GM23248 (cell line): ENCODE results near the gene DAG1. TPM values are rescaled to one million over a fixed set of nuclear protein-coding genes. Genes with fewer than 3 reads are reported as not detected.

Source experiments
- DNase-seq: peaks from one replicate; pipeline ENCODE4 v3.0.0-alpha.2; 2015
- H2AFZ ChIP-seq: fragments of 200-600 bp; sonication (generic); 2 replicates; pipeline ENCODE4 v1.6.1; 2016; ENCODE audit warnings: antibody characterized with exemption
- H3F3A ChIP-seq: fragments of 200-600 bp; sonication (generic); 2 replicates; pipeline ENCODE4 v1.6.1; 2016; ENCODE audit warnings: mild to moderate bottlenecking, antibody characterized with exemption, mixed run types; ENCODE audit not compliant: insufficient read depth
- H3K27ac ChIP-seq: fragments of 200-600 bp; sonication (generic); 2 replicates; pipeline ENCODE4 v1.5.1; 2016; ENCODE audit warnings: mild to moderate bottlenecking
- H3K27me3 ChIP-seq: fragments of 200-600 bp; sonication (generic); replicated peaks from 2 replicates; pipeline ENCODE4 v1.6.1; 2016; ENCODE audit warnings: mild to moderate bottlenecking; ENCODE audit not compliant: insufficient read depth
- H3K36me3 ChIP-seq: fragments of 200-600 bp; sonication (generic); 2 replicates; pipeline ENCODE4 v1.6.1; 2016; ENCODE audit warnings: low read depth, mild to moderate bottlenecking
- H3K4me1 ChIP-seq: fragments of 200-600 bp; sonication (generic); 2 replicates; pipeline ENCODE4 v1.6.1; 2016; ENCODE audit warnings: mild to moderate bottlenecking; ENCODE audit not compliant: insufficient read depth
- H3K4me2 ChIP-seq: fragments of 200-600 bp; sonication (generic); one replicate; pipeline ENCODE4 v1.6.1; 2016; ENCODE audit warnings: mild to moderate bottlenecking; ENCODE audit not compliant: unreplicated experiment
- H3K4me3 ChIP-seq: fragments of 200-600 bp; sonication (generic); 2 replicates; pipeline ENCODE4 v1.5.1; 2016; ENCODE audit warnings: mild to moderate bottlenecking
- H3K79me2 ChIP-seq: fragments of 200-600 bp; sonication (generic); 2 replicates; pipeline ENCODE4 v1.6.1; 2016; ENCODE audit warnings: mild to moderate bottlenecking; ENCODE audit not compliant: insufficient read depth
- H3K9ac ChIP-seq: fragments of 200-600 bp; sonication (generic); 2 replicates; pipeline ENCODE4 v1.6.1; 2016; ENCODE audit warnings: mild to moderate bottlenecking
- H3K9me2 ChIP-seq: fragments of 200-600 bp; sonication (generic); 2 replicates; pipeline ENCODE4 v1.6.1; 2016; ENCODE audit warnings: mixed run types, mild to moderate bottlenecking, moderate library complexity; ENCODE audit not compliant: insufficient read depth
- H3K9me3 ChIP-seq: fragments of 200-600 bp; sonication (generic); one replicate; pipeline ENCODE4 v1.6.1; 2017; ENCODE audit warnings: low read depth
- H4K20me1 ChIP-seq: fragments of 200-600 bp; sonication (generic); 2 replicates; pipeline ENCODE4 v1.6.0; 2016; ENCODE audit not compliant: insufficient read depth
- EZH2 ChIP-seq: fragments of 200-600 bp; sonication (generic); IDR thresholded peaks from 2 replicates; pipeline ENCODE4 v1.6.1; 2018; ENCODE audit warnings: antibody characterized with exemption, mild to moderate bottlenecking; ENCODE audit not compliant: insufficient read depth, poor library complexity, severe bottlenecking
- EZH2phosphoT487 ChIP-seq: fragments of 200-600 bp; sonication (generic); IDR thresholded peaks from 2 replicates; pipeline ENCODE4 v1.6.1; 2018; ENCODE audit warnings: antibody characterized with exemption, moderate library complexity, mild to moderate bottlenecking, low read depth; ENCODE audit not compliant: insufficient read depth
- WGBS, 2 experiments: methylation state at CpG; one replicate each; pipeline ENCODE4 v1.1.6; 2015 to 2017; ENCODE audit warnings: low lambda C conversion rate in 2 of 2, low coverage in 1 of 2; ENCODE audit errors: missing lambda C conversion rate in 2 of 2; 5-methylcytosine and 5-hydroxymethylcytosine counted together
- in situ Hi-C: fragments of 300-500 bp; cut with MboI; formaldehyde crosslinking; loops from 2 replicates; pipeline ENCODE4 v1.15.0; 2020
- polyA plus RNA-seq: library from polyadenylated mRNA; unstranded; fragments of >200 nt; fragmentation: Nextera tagmentation; extraction: Ambion mirVana; gene quantifications from 2 replicates; pipeline ENCODE4 v1.2.1, GENCODE V29; 2016
- total RNA-seq: library from RNA; depleted of rRNA; stranded (reverse); fragments of >200 nt; shearing (Covaris generic); gene quantifications from 2 replicates; pipeline ENCODE4 v1.2.3, GENCODE V29; 2014

Gene DAG1
- total and polyA plus RNA-seq, 2 experiments from 2014 or later = 43.0 to 90.2 TPM

- no peak for DNase-seq
- no peak overlapping the region for H3K9ac ChIP-seq
- H3K36me3 ChIP-seq = no peaks in the 10 kb centered on the region
- no peak overlapping the region for H2AFZ ChIP-seq
- no peak overlapping the region for H3K27ac ChIP-seq
- H3K4me1 ChIP-seq = no peaks in the 10 kb centered on the region
- H3K9me3 ChIP-seq = no peaks in the 10 kb centered on the region
- H3K27me3 ChIP-seq = no peaks in the 10 kb centered on the region
- no peaks in the 10 kb centered on the region for H3K79me2 ChIP-seq
- no peaks in the 10 kb centered on the region for H3F3A ChIP-seq
- no peak for TF ChIP-seq EZH2phosphoT487
- TF ChIP-seq EZH2 = no peak
- no peaks in the 10 kb centered on the region for H3K9me2 ChIP-seq
- no peaks in the 10 kb centered on the region for H4K20me1 ChIP-seq
- WGBS, 2 experiments = 92 to 93% methylated on average over 5 of the region's 5 CpGs
- H3K4me2 ChIP-seq = no peak overlapping the region
- H3K4me3 ChIP-seq = no peak overlapping the region
- in situ Hi-C loops = no loop called here
These were observed 54.0 kb downstream of the DAG1 start for GRCh38 chr3:49523756-49524747.

DNA sequence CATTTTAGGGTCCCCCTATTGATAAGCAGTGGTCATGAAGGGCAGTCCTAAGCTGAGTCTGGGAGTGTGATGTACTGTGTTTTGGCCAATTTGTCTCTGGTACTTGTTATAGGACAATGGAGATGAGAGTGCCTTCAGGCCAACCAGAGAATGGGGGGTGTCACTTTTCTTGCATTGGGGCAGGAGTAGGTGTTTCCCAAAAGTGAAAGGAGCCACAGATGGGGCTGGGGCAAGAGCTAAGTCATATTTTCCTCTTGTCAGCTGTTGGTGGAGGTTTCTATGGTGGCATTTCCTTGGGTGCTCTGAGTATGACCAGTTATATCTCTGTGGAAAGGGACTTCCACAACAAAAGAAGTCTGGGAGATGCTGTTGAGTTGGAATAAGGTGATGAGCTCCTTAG lies 59.5 kb downstream of the DAG1 start:
- no peak overlapping the region for H3K27ac ChIP-seq
- H3K9ac ChIP-seq = no peak overlapping the region
- H3K4me3 ChIP-seq = no peak overlapping the region
- no peaks in the 10 kb centered on the region for H3K9me2 ChIP-seq
- H3K9me3 ChIP-seq = no peaks in the 10 kb centered on the region
- no peaks in the 10 kb centered on the region for H3K79me2 ChIP-seq
- H2AFZ ChIP-seq = no peak overlapping the region
- no peaks in the 10 kb centered on the region for H3K4me1 ChIP-seq
- TF ChIP-seq EZH2 (no peak), EZH2phosphoT487 (no peak)
- in situ Hi-C loops = no loop called here
- no peaks in the 10 kb centered on the region for H3F3A ChIP-seq
- no peak for DNase-seq
- H3K36me3 ChIP-seq = no peaks in the 10 kb centered on the region
- no peaks in the 10 kb centered on the region for H3K27me3 ChIP-seq
- no peaks in the 10 kb centered on the region for H4K20me1 ChIP-seq
- no peak overlapping the region for H3K4me2 ChIP-seq

GRCh38 chr3:49530231-49530630 lies 60.2 kb downstream of the DAG1 start:
- Histone ChIP-seq H3K79me2 (no peaks in the 10 kb centered on the region), H4K20me1 (no peaks in the 10 kb centered on the region), H3K4me2 (no peak overlapping the region), H3K4me1 (no peaks in the 10 kb centered on the region), H3K27me3 (no peaks in the 10 kb centered on the region), H3K9me3 (no peaks in the 10 kb centered on the region), H3K27ac (no peak overlapping the region), H3K36me3 (no peaks in the 10 kb centered on the region), H3K9ac (no peak overlapping the region), H3K9me2 (no peaks in the 10 kb centered on the region), H3K4me3 (no peak overlapping the region), H3F3A (no peaks in the 10 kb centered on the region), H2AFZ (no peak overlapping the region)
- TF ChIP-seq EZH2phosphoT487 = no peak
- TF ChIP-seq EZH2 = no peak
- in situ Hi-C loops = no loop called here
- WGBS, 2 experiments = 79 to 82% methylated on average over 5 of the region's 5 CpGs
- no peak for DNase-seq

DNA sequence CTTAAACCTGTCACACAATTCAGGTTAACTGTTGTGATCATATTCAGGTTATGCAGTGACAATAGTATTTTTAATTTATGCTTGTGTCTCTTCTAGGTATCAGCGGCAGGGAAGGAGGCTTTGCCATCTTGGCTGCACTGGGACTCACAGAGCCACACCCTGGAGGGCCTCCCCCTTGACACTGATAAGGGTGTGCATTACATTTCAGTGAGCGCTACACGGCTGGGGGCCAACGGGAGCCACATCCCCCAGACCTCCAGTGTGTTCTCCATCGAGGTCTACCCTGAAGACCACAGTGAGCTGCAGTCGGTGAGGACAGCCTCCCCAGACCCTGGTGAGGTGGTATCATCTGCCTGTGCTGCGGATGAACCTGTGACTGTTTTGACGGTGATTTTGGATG lies 60.6 kb downstream of the DAG1 start:
- Histone ChIP-seq H2AFZ (no peak overlapping the region), H3K27ac (no peak overlapping the region), H3K27me3 (no peaks in the 10 kb centered on the region), H4K20me1 (no peaks in the 10 kb centered on the region), H3K4me1 (no peaks in the 10 kb centered on the region), H3K9me3 (no peaks in the 10 kb centered on the region), H3F3A (no peaks in the 10 kb centered on the region), H3K9ac (no peak overlapping the region), H3K79me2 (no peaks in the 10 kb centered on the region), H3K9me2 (no peaks in the 10 kb centered on the region), H3K4me2 (no peak overlapping the region), H3K4me3 (no peak overlapping the region), H3K36me3 (no peaks in the 10 kb centered on the region)
- in situ Hi-C loops = no loop called here
- TF ChIP-seq EZH2 (no peak), EZH2phosphoT487 (no peak)
- 80 to 85% methylated on average over 8 of the region's 8 CpGs for WGBS, 2 experiments
- no peak for DNase-seq
